DOHH2 (cell line): ENCODE data around the gene FBXL13.

ENCODE experiments used
- EZH2phosphoT487 ChIP-seq: fragments of 200-600 bp; sonication (generic); IDR thresholded peaks from 2 replicates; pipeline ENCODE4 v1.6.1; 2017; ENCODE audit warnings: borderline replicate concordance, mild to moderate bottlenecking, antibody characterized with exemption, low read length, moderate library complexity, mixed read lengths
- TF ChIP-seq, protein P1 (sequence below): fragments of 200-600 bp; sonication (generic); IDR thresholded peaks from one replicate; pipeline ENCODE4 v1.5.1; 2014; ENCODE audit warnings: antibody characterized with exemption, mild to moderate bottlenecking, low read depth, low read length; ENCODE audit not compliant: poor library complexity, severe bottlenecking

DNA sequence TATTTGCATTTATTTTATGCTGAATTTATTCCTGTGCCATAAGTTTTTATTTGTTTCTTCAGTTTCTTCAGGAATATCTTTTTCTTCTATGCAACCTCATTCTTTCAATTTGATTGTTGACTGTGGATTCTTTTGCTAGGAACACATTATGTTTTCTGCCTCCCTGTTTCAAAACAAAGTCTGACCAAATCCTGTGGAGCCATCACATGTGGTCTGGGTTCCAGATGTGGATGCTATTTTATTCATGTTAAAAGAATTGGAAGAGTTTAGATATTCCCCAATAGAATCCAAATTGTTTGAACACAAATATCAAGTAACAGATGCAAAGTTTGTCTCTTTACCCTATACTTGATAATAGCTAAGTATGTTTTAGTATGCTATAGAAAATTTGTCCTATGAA lies 218.6 kb downstream of the FBXL13 start:
- TF ChIP-seq, protein P1, sequence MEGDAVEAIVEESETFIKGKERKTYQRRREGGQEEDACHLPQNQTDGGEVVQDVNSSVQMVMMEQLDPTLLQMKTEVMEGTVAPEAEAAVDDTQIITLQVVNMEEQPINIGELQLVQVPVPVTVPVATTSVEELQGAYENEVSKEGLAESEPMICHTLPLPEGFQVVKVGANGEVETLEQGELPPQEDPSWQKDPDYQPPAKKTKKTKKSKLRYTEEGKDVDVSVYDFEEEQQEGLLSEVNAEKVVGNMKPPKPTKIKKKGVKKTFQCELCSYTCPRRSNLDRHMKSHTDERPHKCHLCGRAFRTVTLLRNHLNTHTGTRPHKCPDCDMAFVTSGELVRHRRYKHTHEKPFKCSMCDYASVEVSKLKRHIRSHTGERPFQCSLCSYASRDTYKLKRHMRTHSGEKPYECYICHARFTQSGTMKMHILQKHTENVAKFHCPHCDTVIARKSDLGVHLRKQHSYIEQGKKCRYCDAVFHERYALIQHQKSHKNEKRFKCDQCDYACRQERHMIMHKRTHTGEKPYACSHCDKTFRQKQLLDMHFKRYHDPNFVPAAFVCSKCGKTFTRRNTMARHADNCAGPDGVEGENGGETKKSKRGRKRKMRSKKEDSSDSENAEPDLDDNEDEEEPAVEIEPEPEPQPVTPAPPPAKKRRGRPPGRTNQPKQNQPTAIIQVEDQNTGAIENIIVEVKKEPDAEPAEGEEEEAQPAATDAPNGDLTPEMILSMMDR, result no peak
- TF ChIP-seq EZH2phosphoT487, result no peak
